ENCODE data around the gene TMEM184C.
A peak's percentile ranks its signal among the peaks of the same experiment; 100 is the strongest.

Gene TMEM184C

DNA sequence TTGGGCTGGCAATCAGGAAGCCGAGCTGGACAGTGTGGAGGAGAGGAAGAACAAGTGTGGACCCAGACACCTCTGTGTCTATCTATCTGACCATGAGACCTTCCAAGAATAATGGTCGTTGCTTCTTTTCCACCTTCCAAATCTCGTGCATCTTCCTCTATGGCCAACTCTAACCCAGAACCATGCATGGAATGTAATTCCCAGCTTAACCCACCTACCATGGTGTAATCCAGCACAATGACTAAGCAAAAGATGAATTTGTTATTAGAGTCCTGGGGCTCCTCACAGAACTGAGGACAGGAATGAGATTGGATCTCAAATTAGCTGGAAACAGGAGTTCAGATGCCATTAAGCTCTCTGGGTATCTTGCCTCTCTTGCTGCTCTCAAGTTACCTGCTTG is 17.4 kb upstream of the TMEM184C start:
- TF ChIP-seq, protein P1, sequence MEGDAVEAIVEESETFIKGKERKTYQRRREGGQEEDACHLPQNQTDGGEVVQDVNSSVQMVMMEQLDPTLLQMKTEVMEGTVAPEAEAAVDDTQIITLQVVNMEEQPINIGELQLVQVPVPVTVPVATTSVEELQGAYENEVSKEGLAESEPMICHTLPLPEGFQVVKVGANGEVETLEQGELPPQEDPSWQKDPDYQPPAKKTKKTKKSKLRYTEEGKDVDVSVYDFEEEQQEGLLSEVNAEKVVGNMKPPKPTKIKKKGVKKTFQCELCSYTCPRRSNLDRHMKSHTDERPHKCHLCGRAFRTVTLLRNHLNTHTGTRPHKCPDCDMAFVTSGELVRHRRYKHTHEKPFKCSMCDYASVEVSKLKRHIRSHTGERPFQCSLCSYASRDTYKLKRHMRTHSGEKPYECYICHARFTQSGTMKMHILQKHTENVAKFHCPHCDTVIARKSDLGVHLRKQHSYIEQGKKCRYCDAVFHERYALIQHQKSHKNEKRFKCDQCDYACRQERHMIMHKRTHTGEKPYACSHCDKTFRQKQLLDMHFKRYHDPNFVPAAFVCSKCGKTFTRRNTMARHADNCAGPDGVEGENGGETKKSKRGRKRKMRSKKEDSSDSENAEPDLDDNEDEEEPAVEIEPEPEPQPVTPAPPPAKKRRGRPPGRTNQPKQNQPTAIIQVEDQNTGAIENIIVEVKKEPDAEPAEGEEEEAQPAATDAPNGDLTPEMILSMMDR (conservative IDR thresholded peaks at IDR 0.05), result no peak
- TF ChIP-seq ZFX (IDR thresholded peaks at IDR 0.05), result no peak

DNA sequence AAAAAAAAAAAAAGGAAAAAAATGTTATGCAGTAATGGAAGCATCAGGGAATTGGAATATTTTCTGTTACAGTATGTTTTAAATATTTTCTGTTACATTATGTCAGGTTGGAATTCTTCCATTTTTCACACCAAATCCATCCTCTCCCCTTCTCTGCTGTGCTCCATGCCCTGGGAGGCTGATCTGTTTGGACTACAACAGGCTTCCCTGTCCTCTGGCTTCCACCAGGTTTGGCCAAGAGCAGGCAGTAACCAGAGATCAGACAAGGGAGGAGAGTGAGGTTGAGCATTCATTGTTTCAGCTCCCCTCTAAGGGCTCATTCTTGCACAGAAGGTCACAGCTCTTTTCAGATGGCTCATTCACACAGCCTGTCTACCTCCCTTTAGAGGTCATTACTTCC is 11.7 kb upstream of the TMEM184C start:
- H3K27ac ChIP-seq, result no peak overlapping the region
- TF ChIP-seq ZFX (IDR thresholded peaks at IDR 0.05), result no peak
- TF ChIP-seq, protein P1 (conservative IDR thresholded peaks at IDR 0.05), result no peak

More for the DNA sequence above, 17.4 kb upstream of the TMEM184C start:
- H3K27ac ChIP-seq, result no peak overlapping the region; the same call in 1 of the 2 replicates

DNA sequence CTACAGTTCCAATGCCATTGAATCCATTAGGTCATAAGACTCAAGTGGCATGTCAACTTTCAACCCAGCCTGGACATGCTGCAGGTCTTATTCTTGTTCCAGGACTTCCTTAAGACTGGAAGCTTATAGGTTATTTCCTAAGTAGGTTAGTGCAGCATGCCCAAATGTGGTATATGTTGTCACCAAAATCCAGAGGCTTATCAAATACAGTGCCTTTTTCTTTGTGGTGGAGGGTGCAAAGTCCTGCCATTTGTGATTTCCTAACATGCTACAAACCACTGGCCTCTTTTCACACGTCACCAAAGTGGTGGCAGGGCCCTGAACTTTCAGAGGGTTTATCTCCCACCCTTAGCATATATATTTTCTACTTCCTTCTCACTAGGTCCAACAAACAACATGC is 9.7 kb upstream of the TMEM184C start:
- H3K27ac ChIP-seq, result no peak overlapping the region
- TF ChIP-seq, protein P1 (conservative IDR thresholded peaks at IDR 0.05), result no peak
- no peak for TF ChIP-seq ZFX (IDR thresholded peaks at IDR 0.05)

DNA sequence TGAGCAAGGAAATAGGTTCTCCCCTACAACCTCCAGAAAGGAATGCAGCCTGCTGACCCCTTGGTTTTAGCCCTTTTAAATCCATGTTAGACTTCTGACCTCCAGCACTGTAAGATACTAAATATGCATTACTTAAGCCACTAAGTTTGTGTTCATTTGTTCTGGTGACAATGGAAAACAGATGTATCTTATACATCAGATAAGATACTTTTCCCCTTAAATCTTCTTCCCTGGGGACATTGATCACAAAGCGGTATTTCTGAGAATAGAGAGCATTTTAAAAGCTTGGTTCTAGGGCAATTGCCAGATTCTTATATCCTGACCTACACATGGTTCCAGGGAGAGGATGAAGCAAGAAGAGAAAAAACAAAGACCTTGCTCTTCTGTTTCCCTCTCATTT is 6.5 kb upstream of the TMEM184C start:
- no peak overlapping the region for H3K27ac ChIP-seq
- no peak for TF ChIP-seq ZFX (IDR thresholded peaks at IDR 0.05)
- TF ChIP-seq, protein P1 (conservative IDR thresholded peaks at IDR 0.05), result no peak

DNA sequence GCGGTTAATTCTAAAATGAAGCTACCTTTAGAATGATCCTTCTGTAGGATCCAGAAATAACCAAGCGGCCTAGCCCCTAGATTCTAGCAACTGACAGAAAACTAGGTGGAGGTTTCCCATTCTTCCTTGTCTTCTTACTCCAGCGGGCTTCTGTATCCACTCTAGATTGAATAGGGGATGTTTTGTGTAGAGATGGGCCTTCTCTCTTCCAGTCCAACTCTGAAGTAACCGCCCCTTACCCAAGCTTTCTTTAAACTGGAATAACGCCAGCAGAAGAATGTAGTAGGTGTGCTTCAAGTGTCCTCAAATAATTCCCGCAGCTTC is 386 bp upstream of the TMEM184C start:
- no peak for TF ChIP-seq ZFX (IDR thresholded peaks at IDR 0.05)
- TF ChIP-seq, protein P1 (conservative IDR thresholded peaks at IDR 0.05), result no peak
- peak overlapping the region; percentile 83 for H3K27ac ChIP-seq

DNA sequence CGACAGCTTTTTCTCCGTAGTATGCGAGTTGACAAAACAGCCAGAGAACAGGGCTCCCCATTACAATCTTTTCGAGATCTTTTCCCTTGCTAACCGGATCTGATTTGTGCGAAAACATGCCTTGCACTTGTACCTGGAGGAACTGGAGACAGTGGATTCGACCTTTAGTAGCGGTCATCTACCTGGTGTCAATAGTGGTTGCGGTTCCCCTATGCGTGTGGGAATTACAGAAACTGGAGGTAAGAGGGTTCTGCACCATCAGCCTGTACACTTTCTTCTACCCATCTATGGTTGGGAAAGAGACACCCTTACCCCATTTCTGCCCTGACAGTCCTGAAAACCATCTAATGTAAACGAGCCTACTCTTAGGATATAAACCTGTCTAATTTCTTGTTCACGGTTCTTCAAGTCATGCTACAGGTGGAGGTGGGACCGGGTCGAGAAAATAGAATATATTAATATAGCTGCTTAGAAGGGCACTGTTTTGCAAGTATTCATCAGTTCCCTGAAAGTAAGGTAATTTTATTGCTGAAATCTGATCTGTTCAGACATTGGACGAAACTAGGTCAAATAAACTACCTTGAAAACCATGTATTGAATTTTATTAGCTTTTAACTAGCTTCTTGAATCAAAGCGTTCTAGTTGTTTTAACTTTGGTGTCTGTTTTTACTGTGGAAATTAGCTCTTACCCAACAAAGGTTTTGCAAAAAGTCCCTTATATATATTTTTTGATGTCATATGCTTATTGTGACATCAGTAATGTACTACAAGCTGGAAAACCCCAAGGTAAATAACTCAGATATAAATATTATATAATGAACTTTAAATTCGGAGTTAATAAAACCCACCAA is 869 bp downstream of the TMEM184C start:
- H3K27ac ChIP-seq, result peak overlapping the region; percentile 83
- TF ChIP-seq, protein P1 (conservative IDR thresholded peaks at IDR 0.05), result no peak
- no peak for TF ChIP-seq ZFX (IDR thresholded peaks at IDR 0.05)

DNA sequence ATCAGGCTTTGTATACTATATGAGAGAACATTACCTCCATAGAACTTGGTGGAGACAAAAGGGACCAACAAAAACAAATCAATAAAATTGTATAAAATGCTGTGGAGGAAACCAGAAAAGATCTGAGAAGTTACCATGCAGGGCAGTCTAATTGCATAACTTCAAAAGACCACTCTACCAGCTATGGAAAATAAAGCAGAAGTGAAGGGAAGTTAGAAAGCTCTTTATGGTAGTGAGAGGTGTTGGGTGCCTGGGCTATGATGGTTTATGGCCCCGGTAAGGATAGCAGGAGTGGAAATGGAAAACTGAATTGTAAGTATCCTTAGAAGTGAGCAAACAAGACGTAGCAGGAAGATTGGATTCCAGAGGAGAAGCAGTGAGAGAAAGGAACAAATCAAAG is 3.1 kb downstream of the TMEM184C start:
- TF ChIP-seq, protein P1 (conservative IDR thresholded peaks at IDR 0.05), result no peak
- no peak for TF ChIP-seq ZFX (IDR thresholded peaks at IDR 0.05)
- no peak overlapping the region for H3K27ac ChIP-seq

Measured in C4-2B (cell line).